ENCODE results near the gene RICTOR. TPM values are rescaled to one million over a fixed set of nuclear protein-coding genes. Genes with fewer than 3 reads are reported as not detected.
A peak's percentile ranks its signal among the peaks of the same experiment; 100 is the strongest.

RICTOR gene
- total and polyA plus RNA-seq, 9 of the 15 experiments (the other 6 are each of a cell fraction or from before 2014, with no cell fraction given), result 13.9 to 46.6 (median 22.6) TPM

GRCh38 chr5:39059064-39059463 lies 15.1 kb downstream of the RICTOR start (continued):
- TF ChIP-seq ATF4 (CRISPR knock-in tag; IDR thresholded peaks at IDR 0.05), result no peak
- no peak for TF ChIP-seq GTF2B (IDR thresholded peaks at IDR 0.05; ENCODE audit: extremely low read depth, insufficient read length)
- TF ChIP-seq ZBTB7A (IDR thresholded peaks at IDR 0.05; ENCODE audit: borderline replicate concordance, control insufficient read depth, low read depth, low read length), result no peak
- no peak for TF ChIP-seq ZKSCAN1 (IDR thresholded peaks at IDR 0.05; ENCODE audit: low read depth, low read length)
- TF ChIP-seq ZBTB17 (CRISPR knock-in tag; IDR thresholded peaks at IDR 0.05), result peak; percentile 95
- TF ChIP-seq RHOXF2B (CRISPR knock-in tag; conservative IDR thresholded peaks at IDR 0.05), result no peak
- TF ChIP-seq BRD4 (IDR thresholded peaks at IDR 0.05), result no peak
- TF ChIP-seq ZNF512 (tag; IDR thresholded peaks at IDR 0.05), result no peak
- TF ChIP-seq MLLT1 (IDR thresholded peaks at IDR 0.05), result peak in 1 of 2 experiments; percentile 96; a peak in 2 of 4 replicates
- TF ChIP-seq PATZ1 (CRISPR knock-in tag; IDR thresholded peaks at IDR 0.05; ENCODE audit: borderline replicate concordance), result no peak
- TF ChIP-seq ZBTB26 (CRISPR knock-in tag; IDR thresholded peaks at IDR 0.05), result no peak
- TF ChIP-seq RAD51 (IDR thresholded peaks at IDR 0.05; ENCODE audit: borderline replicate concordance, low read depth), result no peak
- no peak for TF ChIP-seq ZNF445 (CRISPR knock-in tag; IDR thresholded peaks at IDR 0.05; ENCODE audit: low read depth)
- TF ChIP-seq TARDBP (IDR thresholded peaks at IDR 0.05), result no peak
- no peak for TF ChIP-seq ZNF174 (CRISPR knock-in tag; IDR thresholded peaks at IDR 0.05)
